ENCODE results near the gene SULT4A1.

The SULT4A1 gene

GRCh38 chr22:43887391-43887790 lies 25.1 kb upstream of the SULT4A1 start:
- TF ChIP-seq CTCF (IDR thresholded peaks at IDR 0.05; ENCODE audit: borderline replicate concordance, control extremely low read depth, extremely low read depth, insufficient read depth, missing control alignments): no peak
- DNase-seq (ENCODE audit: low spot score): no peak
- in situ Hi-C loops (cut with MboI; ENCODE audit: low sequenced_read_pairs, unreplicated experiment): no loop called here

- no peak for DNase-seq (ENCODE audit: low spot score)
- in situ Hi-C loops (cut with MboI; ENCODE audit: low sequenced_read_pairs, unreplicated experiment): no loop called here
- TF ChIP-seq CTCF (IDR thresholded peaks at IDR 0.05; ENCODE audit: borderline replicate concordance, control extremely low read depth, extremely low read depth, insufficient read depth, missing control alignments): no peak
Observed at GRCh38 chr22:43886231-43886630, 23.9 kb upstream of the SULT4A1 start.

- in situ Hi-C loops (cut with MboI; ENCODE audit: low sequenced_read_pairs, unreplicated experiment): no loop called here
- no peak for DNase-seq (ENCODE audit: low spot score)
Observed at GRCh38 chr22:43885786-43886185, 23.5 kb upstream of the SULT4A1 start.

GRCh38 chr22:43885319-43885671 lies 23.0 kb upstream of the SULT4A1 start:
- TF ChIP-seq CTCF (IDR thresholded peaks at IDR 0.05; ENCODE audit: borderline replicate concordance, control extremely low read depth, extremely low read depth, insufficient read depth, missing control alignments): no peak
- in situ Hi-C loops (cut with MboI; ENCODE audit: low sequenced_read_pairs, unreplicated experiment): no loop called here
- no peak for DNase-seq (ENCODE audit: low spot score)

More at GRCh38 chr22:43885786-43886185, 23.5 kb upstream of the SULT4A1 start:
- TF ChIP-seq CTCF (IDR thresholded peaks at IDR 0.05; ENCODE audit: borderline replicate concordance, control extremely low read depth, extremely low read depth, insufficient read depth, missing control alignments): no peak

- DNase-seq (ENCODE audit: low spot score): peak; percentile 85
- TF ChIP-seq CTCF (IDR thresholded peaks at IDR 0.05; ENCODE audit: borderline replicate concordance, control extremely low read depth, extremely low read depth, insufficient read depth, missing control alignments): peak; percentile 81
- in situ Hi-C loops (cut with MboI; ENCODE audit: low sequenced_read_pairs, unreplicated experiment): no loop called here
Observed at GRCh38 chr22:43884600-43885318, 22.4 kb upstream of the SULT4A1 start.

- TF ChIP-seq CTCF (IDR thresholded peaks at IDR 0.05; ENCODE audit: borderline replicate concordance, control extremely low read depth, extremely low read depth, insufficient read depth, missing control alignments): no peak
- DNase-seq (ENCODE audit: low spot score): no peak
- in situ Hi-C loops (cut with MboI; ENCODE audit: low sequenced_read_pairs, unreplicated experiment): no loop called here
Observed at GRCh38 chr22:43883719-43884415, 21.6 kb upstream of the SULT4A1 start.
